ENCODE results near the gene RARA.
"Not testable (repeated sequence)": the region's sequence is repeated elsewhere in the genome, so short reads cannot be mapped to it uniquely, and the experiment has no call there.

The RARA gene

DNA sequence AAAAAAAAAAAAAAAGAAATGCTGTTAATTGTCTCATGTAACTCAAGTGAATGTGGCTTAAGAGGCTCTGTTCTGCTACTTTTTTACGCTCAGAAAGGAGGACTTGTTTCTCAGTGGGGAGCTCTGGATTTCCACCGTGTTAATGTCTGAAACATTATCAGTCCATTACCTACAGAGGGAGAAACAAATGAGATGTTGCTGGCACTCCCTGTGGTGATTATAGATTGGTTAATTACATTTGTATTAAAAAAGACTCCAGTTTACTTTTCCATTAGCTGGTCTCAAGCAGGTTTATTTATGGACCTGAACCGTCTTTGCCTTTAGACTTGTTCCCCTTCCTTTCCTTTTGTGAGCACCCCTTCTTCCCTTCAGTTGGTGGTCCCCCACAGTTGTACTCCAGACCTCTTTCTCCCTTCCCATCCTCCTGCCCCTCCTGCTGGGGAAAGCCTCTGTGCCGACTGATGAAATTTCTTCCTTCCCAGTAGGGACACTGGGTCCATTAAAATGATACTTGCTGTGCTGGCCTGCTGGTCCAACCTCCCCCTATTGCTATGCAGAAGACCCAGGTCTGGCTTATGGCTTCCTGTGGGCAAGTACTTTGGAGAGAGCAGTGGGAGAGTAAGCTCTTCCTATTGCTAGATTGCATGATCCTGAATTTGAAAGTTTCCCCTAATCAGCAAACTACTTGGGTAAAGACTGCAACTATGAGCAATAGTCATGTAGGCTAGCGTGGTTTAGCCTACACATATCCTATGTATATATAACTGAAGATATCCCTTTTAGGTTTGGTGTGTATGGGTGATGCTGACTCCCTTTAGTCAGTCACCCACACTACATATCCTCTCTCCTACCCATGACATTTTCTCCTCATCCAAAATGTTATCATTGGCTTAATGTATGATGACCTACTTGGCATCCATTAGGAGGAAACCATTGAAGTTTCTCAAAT is 13.2 kb upstream of the RARA start:
- no peak for FAIRE-seq
- no peak for DNase-seq (ENCODE audit: extremely low spot score, insufficient read length, low read depth)

DNA sequence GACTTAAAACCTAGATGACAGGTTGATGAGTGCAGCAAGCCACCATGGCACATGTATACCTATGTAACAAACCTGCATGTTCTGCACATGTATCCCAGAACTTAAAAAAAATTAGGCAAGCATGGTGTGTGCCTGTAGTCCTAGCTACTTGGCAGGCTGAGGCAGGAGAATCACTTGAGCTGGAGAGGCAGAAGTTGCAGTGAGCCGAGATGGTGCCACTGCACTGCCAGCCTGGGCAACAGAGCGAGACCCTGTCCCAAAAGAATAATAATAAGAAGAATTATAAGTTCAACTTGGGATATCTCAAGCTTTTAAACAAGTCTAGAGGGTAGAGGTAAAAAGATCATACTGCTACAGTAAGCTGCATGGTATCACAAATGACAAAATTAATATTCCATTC is 11.5 kb upstream of the RARA start:
- DNase-seq (ENCODE audit: extremely low spot score, insufficient read length, low read depth) (no peak), FAIRE-seq (no peak)

DNA sequence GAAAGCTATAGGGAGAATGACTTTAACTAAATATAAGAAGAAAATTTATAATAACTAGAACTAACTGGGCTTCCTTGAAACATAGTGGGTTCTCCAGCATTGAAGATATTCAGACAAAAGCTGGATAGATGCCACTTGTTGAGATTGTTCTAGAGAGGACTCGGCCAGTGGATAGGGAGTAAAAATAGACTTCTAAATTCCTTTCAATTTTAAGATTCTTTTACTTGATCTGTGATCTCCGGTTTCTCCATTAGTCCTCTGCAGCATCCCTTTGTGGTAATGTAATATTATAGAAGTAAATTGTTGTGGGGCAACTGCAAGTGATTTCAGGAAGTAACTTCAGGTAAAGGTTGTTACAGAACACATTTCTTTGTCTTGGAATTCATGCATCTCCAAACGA is 10.3 kb upstream of the RARA start:
- FAIRE-seq (no peak), DNase-seq (ENCODE audit: extremely low spot score, insufficient read length, low read depth) (no peak)

DNA sequence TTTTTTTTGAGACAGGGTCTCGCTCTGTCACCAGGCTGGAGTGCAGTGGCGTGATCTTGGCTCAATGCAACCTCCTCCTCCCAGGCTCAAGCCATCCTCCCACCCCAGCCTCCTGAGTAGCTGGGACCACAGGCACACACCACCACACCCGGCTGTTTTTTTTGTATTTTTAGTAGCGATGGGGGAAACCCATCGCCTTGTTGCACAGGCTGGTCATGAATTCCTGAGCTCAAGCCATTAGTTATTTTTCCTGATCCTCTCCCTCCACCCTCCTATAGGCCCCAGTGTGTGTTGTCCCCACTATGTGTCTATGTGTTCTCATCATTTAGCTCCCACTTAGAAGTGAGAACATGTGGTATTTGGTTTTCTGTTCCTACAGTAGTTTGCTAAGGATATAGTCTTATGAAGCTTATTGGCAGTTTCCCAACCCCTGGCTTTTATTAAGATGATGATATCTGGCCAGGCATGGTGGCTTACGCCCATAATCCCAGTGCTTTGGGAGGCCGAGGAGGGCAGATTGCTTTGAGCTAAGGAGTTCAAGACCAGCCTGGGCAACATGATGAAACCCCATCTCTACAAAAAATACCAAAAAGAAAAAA is 9.7 kb upstream of the RARA start:
- DNase-seq (ENCODE audit: extremely low spot score, insufficient read length, low read depth); FAIRE-seq: not testable (repeated sequence)

DNA sequence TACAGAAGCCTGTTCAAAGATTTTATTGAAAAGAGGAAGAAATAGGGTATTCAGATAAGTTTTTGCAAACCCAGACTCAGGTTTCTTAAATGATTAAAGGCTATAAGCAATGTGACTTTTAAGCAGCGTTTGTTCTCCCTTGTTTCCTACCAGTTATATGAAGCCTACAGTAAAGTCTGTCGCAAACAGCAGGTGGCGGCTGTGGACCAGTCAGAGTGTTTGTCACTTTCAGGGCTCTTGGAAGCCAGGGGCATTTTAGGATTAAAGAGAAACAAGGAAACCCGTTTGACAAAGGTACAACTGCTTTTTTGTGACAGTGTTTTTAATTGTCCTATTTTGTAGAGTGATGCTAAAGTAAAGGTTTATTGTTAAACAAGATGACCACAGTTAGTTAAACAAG is 7.7 kb upstream of the RARA start:
- FAIRE-seq: no peak
- DNase-seq (ENCODE audit: extremely low spot score, insufficient read length, low read depth): no peak

DNA sequence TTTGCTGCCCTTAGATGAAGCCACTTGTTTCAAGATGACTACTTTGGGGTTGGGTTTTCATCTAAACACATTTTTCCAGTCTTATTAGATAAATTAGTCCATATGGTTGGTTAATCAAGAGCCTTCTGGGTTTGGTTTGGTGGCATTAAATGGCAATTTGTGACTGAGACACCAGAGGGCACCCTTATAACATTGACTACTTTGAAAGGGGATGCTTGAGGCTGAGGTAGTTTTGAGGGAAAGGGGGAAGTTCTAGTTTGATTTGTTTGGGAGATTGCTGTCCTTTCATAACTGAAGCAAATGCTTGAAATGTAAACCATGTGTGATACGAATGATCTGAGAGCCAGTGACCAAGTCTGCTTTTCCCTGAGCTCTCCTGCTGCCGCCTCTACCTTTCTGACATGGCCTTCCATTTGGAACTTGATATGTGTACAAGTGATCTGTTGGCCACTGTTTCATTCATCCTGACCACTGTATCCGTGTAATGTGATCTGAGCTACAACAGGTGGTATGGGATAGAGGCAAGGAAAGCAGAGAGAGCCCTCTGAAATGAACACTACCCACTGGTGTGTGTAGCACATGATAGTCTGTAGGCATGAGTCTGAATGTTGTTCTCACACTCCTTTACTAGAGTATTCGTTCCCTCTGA is 5.8 kb upstream of the RARA start:
- FAIRE-seq: peak; percentile 75
- no peak for DNase-seq (ENCODE audit: extremely low spot score, insufficient read length, low read depth)

DNA sequence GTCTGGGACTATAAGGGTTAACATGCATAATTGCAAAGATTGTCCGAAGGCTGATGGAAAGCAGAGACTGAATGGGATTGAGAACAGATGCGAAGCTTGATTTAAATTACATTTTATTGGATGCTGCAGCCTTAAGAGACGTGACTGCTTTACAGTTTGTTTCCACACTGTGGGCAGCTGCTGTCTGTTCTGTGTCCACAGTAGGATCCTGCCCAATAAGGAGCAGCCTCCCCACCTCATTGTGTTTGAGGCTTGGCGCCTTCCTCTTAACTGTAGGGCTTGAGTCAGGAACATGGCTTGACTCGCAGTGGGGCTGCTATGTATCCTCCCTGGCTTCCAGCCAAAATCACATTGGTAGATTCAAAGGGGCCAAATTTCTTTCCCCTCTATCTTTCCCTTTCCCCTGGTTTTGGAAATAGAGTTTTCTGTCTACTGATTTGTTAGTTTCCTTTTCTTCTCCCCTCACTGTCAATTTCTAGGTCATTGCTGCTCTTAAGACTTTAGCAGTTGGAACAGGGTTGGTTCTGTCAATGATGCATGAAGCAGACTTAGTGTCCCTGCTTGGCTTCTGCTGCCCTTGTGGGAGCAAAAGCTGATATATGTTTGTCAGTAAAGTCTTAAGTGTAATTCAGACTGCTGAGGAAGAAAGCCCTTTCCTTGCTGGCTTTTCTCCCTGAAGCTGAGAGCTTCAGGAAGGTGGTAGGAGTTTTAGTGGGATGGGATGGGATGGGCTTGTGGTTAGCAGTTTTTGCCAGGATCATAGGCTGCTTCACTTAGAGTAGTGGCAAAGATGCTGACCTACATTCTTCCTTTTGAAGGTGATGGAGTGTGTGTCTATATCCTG is 5.0 kb upstream of the RARA start:
- no peak for FAIRE-seq
- no peak for DNase-seq (ENCODE audit: extremely low spot score, insufficient read length, low read depth)

DNA sequence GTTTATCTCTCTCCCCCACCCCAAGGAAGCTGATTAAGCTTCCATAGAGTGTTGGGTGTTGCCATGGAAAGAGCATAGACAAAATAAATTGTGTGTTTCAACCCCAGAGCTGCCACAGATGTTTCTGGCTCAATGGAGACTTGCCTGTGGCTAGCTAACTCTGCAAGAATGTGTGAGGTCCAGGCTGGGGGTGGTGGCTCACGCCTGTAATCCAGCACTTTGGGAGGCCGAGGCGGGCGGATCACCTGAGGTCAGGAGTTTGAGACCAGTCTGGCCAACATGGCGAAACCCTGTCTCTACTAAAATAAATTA is 4.5 kb upstream of the RARA start:
- FAIRE-seq; DNase-seq (ENCODE audit: extremely low spot score, insufficient read length, low read depth): not testable (repeated sequence)

DNA sequence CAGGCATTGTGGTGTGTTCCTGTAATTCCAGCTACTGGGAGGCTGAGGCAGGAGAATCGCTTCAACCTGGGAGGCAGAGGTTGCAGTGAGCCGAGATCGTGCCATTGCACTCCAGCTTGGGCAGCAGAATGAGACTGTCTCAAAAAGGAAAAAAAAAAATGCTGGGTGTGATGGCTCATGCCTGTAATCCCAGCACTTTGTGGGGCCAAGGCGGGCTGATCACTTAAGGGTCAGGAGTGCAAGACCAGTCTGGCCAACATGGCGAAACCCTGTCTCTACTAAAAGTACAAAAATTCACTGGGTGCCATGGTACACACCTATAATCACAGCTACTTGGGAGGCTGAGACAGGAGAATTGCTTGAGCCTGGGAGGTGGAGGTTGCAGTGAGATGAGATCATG is 4.1 kb upstream of the RARA start:
- DNase-seq (ENCODE audit: extremely low spot score, insufficient read length, low read depth); FAIRE-seq: not testable (repeated sequence)

DNA sequence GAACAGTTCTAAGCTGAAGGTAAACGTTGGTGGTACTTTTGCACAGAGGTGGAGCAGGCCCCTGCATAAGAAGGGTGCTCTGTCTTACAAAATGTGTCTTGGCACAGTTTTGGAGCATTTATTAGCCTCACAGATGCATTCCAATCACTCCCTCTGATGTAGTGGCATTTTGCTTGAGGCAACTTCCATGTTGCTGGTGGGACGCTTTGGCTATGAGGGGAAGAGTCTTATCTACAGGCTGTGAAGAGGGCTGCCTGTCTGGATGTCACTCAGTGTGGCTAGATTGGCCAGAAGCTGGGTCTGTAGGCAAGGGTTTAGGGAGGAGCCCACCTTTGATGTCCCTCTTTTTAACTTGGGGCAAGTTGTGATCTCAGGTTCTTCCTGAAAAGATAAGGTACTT is 2.6 kb upstream of the RARA start:
- no peak for DNase-seq (ENCODE audit: extremely low spot score, insufficient read length, low read depth)
- FAIRE-seq: no peak

DNA sequence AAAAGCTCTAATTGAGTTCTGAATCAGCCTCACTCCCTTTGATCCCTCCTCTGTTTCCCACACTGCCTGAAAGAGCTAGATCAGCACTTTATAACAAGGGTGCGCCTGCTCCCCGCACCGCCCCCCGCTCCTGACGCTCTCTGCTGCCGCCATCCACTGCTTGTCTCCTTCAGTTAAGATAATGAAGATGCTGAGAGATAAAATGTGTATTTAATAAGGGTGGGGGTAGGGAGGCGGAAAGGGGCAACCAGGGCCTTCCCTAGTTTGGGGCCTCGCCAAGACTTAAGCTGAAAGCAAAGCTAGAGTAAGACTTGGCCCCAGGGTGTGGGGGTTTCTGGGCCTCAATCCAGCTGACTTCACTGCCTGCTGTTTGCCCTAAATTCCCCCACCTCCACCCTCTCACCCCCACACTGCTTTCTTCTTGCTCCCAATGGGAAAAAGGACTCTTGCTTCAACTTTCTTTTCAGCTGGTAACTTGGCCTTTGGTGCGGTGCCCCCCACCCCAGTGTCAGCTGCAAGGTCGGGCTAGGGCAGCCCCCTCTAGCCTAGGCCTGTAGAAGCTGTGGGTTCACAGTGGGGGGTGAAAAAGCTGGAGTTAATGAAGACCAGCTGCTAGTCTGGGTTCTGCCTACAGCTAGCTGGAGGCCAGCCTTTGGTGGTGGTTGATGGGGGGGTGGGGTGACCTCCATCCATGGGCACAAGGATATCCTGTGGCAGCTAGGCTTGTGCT is 1.8 kb upstream of the RARA start:
- FAIRE-seq (no peak), DNase-seq (ENCODE audit: extremely low spot score, insufficient read length, low read depth) (no peak)

DNA sequence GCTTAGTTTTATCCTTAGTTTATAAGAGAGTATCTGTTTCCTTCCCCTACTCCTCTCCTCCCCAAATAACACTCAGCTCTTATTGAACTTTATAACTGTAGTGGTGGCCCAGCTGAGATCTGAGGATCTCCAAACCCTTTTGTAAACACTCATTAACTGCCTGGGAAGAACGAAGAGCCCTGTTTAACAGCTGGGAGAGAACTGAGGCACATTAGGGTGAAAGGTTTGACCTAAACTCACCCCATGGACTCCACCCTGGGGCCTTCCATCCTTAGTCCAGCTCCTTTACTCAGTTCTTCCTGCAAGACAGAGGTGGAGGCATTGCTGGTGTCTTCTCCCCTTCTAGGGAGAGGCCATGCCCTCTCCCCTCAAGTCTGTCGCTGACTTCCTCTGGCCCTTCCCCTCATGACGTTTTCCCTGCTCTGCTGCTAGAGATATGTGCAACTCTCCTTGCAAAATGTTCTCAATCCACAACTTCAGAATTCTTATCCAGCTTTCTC is 1.2 kb upstream of the RARA start:
- FAIRE-seq (no peak), DNase-seq (ENCODE audit: extremely low spot score, insufficient read length, low read depth) (no peak)

DNA sequence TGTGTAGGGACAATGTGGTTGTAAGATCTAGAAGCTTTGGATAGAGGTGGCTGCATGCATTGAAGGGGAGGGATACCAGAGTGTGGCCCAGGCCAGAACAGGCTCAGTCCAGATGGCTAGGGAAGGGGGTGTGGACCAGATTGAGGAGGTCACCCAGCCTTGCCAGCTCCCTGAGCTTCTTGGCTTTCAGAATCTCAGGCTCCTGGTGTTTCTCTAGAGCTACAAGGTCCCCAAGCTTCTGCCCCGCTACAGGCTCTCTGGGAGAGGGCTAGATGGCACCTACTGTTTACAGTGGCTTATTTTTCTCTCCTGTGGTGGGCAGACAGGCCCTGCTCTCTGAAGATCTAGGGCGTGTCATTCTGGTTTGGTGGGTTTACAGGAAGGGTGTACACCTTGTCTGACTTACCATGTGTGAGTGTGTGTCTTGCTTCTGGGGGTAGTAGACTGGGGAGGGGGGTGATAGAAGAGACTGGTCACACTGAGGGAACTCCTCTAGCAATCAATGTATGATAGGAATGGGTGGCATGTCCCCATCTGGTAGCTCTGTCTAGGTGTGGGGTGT is 1.1 kb downstream of the RARA start:
- no peak for FAIRE-seq
- no peak for DNase-seq (ENCODE audit: extremely low spot score, insufficient read length, low read depth)

DNA sequence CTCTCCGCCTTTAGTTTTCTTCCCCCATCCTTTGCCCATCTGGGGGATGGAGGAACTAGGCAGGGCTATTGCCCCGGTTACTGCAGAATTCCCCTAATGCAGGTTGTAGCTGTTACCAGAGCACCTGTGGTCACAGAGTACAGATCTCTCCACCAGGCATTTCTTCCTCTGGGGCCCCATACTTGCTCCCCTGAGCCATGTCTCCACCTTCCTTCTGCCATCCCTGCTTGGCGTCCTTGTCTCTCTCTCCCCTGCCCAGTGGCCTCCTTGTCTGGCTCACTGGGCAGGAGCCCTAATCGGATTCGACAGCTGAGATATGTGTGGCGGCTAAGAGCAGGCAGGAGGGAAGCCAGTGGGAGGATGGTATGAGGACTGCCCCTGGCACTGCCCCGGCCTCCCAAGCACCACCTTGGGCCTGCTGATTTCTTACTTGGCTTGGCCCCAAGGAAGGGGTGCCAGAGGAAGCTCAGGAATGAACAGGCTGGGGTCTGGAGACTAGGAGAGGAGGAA is 2.0 kb downstream of the RARA start:
- FAIRE-seq: peak; percentile 44
- no peak for DNase-seq (ENCODE audit: extremely low spot score, insufficient read length, low read depth)

DNA sequence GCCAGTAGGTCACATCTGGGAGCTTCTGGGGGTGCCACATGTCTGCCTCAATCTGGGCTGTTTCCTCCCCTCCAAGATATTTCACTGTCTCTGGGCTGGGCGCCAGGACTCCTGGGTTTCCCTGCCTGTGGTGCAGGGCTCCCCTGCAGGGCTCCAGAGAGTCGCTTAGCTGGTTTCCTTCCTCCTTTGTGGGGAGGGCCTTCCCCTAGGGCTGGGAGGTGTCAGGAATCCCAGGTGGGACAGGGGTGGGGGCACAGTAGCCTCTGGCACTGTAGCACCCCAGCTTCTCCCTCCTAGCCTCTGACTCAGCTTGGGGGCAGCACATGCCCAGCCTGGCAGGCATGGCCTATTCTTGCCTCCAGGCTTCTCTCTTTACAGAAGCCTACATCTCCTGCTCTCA is 2.6 kb downstream of the RARA start:
- no peak for DNase-seq (ENCODE audit: extremely low spot score, insufficient read length, low read depth)
- FAIRE-seq: no peak

DNA sequence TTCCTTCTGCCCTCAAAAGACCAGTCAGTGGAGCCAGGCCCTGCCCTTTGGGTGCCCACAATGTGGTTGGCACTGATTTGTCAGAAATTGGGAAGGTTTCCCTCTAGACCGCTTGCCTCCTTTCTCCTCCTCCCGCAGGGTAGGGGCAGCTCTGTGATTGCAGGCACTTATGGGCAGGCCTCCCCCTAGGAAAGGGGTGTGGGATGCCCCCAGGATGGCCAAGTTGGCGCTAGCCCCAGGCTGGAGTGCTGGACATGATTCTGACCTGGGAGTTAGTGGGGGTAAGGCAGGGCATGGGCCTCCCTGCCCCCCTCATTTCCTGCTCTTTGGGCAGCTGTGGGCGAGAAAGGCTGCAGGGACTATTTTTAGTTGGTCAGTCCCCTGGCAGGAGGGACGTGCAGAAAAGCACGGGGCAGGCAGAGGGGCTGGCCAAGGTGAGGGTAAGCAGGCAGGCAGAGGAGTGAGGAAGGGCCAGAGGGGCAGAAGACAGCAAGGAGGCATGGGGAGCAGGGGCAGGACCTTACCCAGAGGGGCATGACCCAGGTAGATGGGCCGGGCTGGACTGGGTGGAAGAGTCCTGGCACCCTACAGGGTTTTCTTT is 3.3 kb downstream of the RARA start:
- no peak for DNase-seq (ENCODE audit: extremely low spot score, insufficient read length, low read depth)
- peak; percentile 54 for FAIRE-seq

DNA sequence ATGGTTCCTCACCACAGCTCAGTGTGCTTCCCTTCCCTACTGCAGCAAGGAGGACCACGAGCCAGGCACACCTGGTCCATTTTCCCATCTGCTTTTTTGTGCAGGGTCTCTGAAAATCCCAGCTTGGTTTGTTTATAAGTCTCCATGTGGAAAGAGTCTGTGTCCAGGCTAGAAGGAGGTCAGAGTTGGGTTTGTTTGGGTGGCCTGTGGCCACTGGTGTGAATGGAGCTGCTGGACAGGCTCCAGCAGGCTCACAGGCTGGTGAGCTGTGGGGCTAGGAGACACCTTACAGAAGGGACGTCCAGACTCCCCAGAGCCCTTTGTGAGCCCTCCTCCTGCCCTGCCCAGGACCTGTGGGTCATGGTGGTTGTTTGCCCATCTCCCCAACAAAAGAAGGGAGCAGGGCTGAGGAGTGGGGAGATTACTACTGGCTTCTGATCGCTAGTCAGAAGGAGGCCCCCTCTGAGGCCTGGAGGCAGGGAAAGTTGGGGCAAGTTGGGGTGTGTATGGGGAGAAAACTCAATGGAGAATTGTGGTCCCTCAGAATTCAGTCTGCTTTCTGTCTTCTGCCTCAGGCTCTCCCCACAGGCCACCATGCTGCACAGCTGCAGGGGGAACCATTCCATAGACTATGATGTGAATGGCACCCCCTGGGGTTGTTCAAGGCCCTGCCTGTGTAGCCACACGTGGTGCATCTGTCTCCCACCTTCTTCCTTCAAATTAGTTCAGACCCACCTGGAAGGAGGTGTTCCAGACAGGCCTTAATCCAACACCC is 4.1 kb downstream of the RARA start:
- FAIRE-seq (no peak), DNase-seq (ENCODE audit: extremely low spot score, insufficient read length, low read depth) (no peak)
